ENCODE measurements around the gene ALDH1A2. TPM values are rescaled to one million over a fixed set of nuclear protein-coding genes. Genes with fewer than 3 reads are reported as not detected.

The ALDH1A2 gene
- polyA plus RNA-seq, 4 donors: 0.45 to 2.5 (median 0.97) TPM; not detected in 1

- Histone ChIP-seq H3K4me3 (ENCODE audit: low read depth in 1 of 3, low read length in 3 of 3) (no peak overlapping the region), H3K36me3 (ENCODE audit: control insufficient read depth in 3 of 3, insufficient read depth in 2 of 3, low read depth in 1 of 3, low read length in 3 of 3) (no peaks in the 10 kb centered on the region), H3K27ac (ENCODE audit: low read depth in 1 of 3, low read length in 2 of 3) (no peak overlapping the region), H3K27me3 (ENCODE audit: control insufficient read depth in 3 of 3, insufficient read depth in 3 of 3, low read length in 3 of 3) (no peaks in the 10 kb centered on the region), H3K9me3 (ENCODE audit: control insufficient read depth in 2 of 2, insufficient read depth in 1 of 2, low read depth in 1 of 2, low read length in 1 of 2) (no peaks in the 10 kb centered on the region), H3K4me1 (ENCODE audit: control insufficient read depth in 3 of 3, insufficient read depth in 2 of 3, low read depth in 1 of 3, low read length in 2 of 3) (peaks cover 0 to 6% (median 0%) of the 10 kb centered on the region in 3 donors)
- FAIRE-seq (no peak), DNase-seq (no peak)
- WGBS, 3 donors: 90 to 94% (median 90%) methylated on average over 6 of the region's 6 CpGs
These were observed 138.3 kb downstream of the ALDH1A2 start for GRCh38 chr15:57927091-57927631.

GRCh38 chr15:57925650-57926049, 139.9 kb downstream of the ALDH1A2 start:
- no peak for DNase-seq
- Histone ChIP-seq H3K27ac (ENCODE audit: low read depth in 1 of 3, low read length in 2 of 3) (no peak overlapping the region), H3K4me1 (ENCODE audit: control insufficient read depth in 3 of 3, insufficient read depth in 2 of 3, low read depth in 1 of 3, low read length in 2 of 3) (peaks cover 0 to 9% (median 0%) of the 10 kb centered on the region in 3 donors), H3K36me3 (ENCODE audit: control insufficient read depth in 3 of 3, insufficient read depth in 2 of 3, low read depth in 1 of 3, low read length in 3 of 3) (no peaks in the 10 kb centered on the region), H3K9me3 (ENCODE audit: control insufficient read depth in 2 of 2, insufficient read depth in 1 of 2, low read depth in 1 of 2, low read length in 1 of 2) (no peaks in the 10 kb centered on the region), H3K27me3 (ENCODE audit: control insufficient read depth in 3 of 3, insufficient read depth in 3 of 3, low read length in 3 of 3) (no peaks in the 10 kb centered on the region), H3K4me3 (ENCODE audit: low read depth in 1 of 3, low read length in 3 of 3) (no peak overlapping the region)
- no peak for FAIRE-seq
- 87 to 92% (median 88%) methylated on average over 3 of the region's 3 CpGs for WGBS, 3 donors

GRCh38 chr15:57924598-57924997, 140.9 kb downstream of the ALDH1A2 start:
- FAIRE-seq: no peak
- no peaks in the 10 kb centered on the region for H3K27me3 ChIP-seq (ENCODE audit: control insufficient read depth in 3 of 3, insufficient read depth in 3 of 3, low read length in 3 of 3)
- WGBS, 3 donors: 81 to 89% (median 83%) methylated on average over 3 of the region's 3 CpGs
- no peak for DNase-seq
- H3K4me1 ChIP-seq (ENCODE audit: control insufficient read depth in 3 of 3, insufficient read depth in 2 of 3, low read depth in 1 of 3, low read length in 2 of 3): peaks cover 0 to 9% (median 0%) of the 10 kb centered on the region in 3 donors
- H3K27ac ChIP-seq (ENCODE audit: low read depth in 1 of 3, low read length in 2 of 3): no peak overlapping the region
- no peaks in the 10 kb centered on the region for H3K9me3 ChIP-seq (ENCODE audit: control insufficient read depth in 2 of 2, insufficient read depth in 1 of 2, low read depth in 1 of 2, low read length in 1 of 2)
- no peaks in the 10 kb centered on the region for H3K36me3 ChIP-seq (ENCODE audit: control insufficient read depth in 3 of 3, insufficient read depth in 2 of 3, low read depth in 1 of 3, low read length in 3 of 3)
- no peak overlapping the region for H3K4me3 ChIP-seq (ENCODE audit: low read depth in 1 of 3, low read length in 3 of 3)

DNA sequence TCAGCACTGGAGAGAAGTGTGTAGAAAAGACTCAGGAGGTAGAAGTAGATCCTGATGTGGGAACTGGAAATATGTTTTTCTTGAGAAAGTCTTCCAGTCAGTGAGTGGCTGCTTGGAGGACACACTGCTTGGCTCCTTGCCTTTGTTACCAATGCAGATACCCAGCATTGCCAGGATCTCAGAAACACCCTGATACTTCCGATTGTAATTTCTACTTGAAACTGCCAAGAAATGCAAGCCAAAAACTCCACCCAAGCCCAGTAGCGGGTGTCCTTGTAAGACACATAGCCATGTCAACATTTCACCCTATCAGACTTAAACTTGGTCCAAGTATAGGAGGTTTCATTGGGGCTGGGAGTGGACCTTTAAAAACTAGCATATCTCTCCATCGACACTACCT, 141.8 kb downstream of the ALDH1A2 start:
- DNase-seq (no peak), FAIRE-seq (no peak)
- Histone ChIP-seq H3K36me3 (ENCODE audit: control insufficient read depth in 3 of 3, insufficient read depth in 2 of 3, low read depth in 1 of 3, low read length in 3 of 3) (no peaks in the 10 kb centered on the region), H3K27ac (ENCODE audit: low read depth in 1 of 3, low read length in 2 of 3) (no peak overlapping the region), H3K27me3 (ENCODE audit: control insufficient read depth in 3 of 3, insufficient read depth in 3 of 3, low read length in 3 of 3) (no peaks in the 10 kb centered on the region), H3K4me1 (ENCODE audit: control insufficient read depth in 3 of 3, insufficient read depth in 2 of 3, low read depth in 1 of 3, low read length in 2 of 3) (peaks cover 0 to 9% (median 0%) of the 10 kb centered on the region in 3 donors), H3K9me3 (ENCODE audit: control insufficient read depth in 2 of 2, insufficient read depth in 1 of 2, low read depth in 1 of 2, low read length in 1 of 2) (no peaks in the 10 kb centered on the region), H3K4me3 (ENCODE audit: low read depth in 1 of 3, low read length in 3 of 3) (no peak overlapping the region)
- WGBS, 3 donors: 29 to 48% (median 30%) methylated on average over 3 of the region's 3 CpGs

- no peaks in the 10 kb centered on the region for H3K36me3 ChIP-seq (ENCODE audit: control insufficient read depth in 3 of 3, insufficient read depth in 2 of 3, low read depth in 1 of 3, low read length in 3 of 3)
- H3K4me3 ChIP-seq (ENCODE audit: low read depth in 1 of 3, low read length in 3 of 3): no peak overlapping the region
- peak in 1 of 2 donors; percentile 7 for DNase-seq
- H3K27ac ChIP-seq (ENCODE audit: low read depth in 1 of 3, low read length in 2 of 3): no peak overlapping the region
- no peaks in the 10 kb centered on the region for H3K9me3 ChIP-seq (ENCODE audit: control insufficient read depth in 2 of 2, insufficient read depth in 1 of 2, low read depth in 1 of 2, low read length in 1 of 2)
- 2 to 24% (median 4%) methylated on average over 1 of the region's 1 CpG for WGBS, 3 donors
- FAIRE-seq: no peak
- H3K27me3 ChIP-seq (ENCODE audit: control insufficient read depth in 3 of 3, insufficient read depth in 3 of 3, low read length in 3 of 3): no peaks in the 10 kb centered on the region
- peaks cover 0 to 9% (median 0%) of the 10 kb centered on the region in 3 donors for H3K4me1 ChIP-seq (ENCODE audit: control insufficient read depth in 3 of 3, insufficient read depth in 2 of 3, low read depth in 1 of 3, low read length in 2 of 3)
These were observed 142.2 kb downstream of the ALDH1A2 start for GRCh38 chr15:57923306-57923705.

GRCh38 chr15:57922776-57923175, 142.7 kb downstream of the ALDH1A2 start:
- FAIRE-seq (no peak), DNase-seq (peak in 1 of 2 donors; percentile 7)
- Histone ChIP-seq H3K4me1 (ENCODE audit: control insufficient read depth in 3 of 3, insufficient read depth in 2 of 3, low read depth in 1 of 3, low read length in 2 of 3) (peaks cover 0 to 9% (median 0%) of the 10 kb centered on the region in 3 donors), H3K9me3 (ENCODE audit: control insufficient read depth in 2 of 2, insufficient read depth in 1 of 2, low read depth in 1 of 2, low read length in 1 of 2) (no peaks in the 10 kb centered on the region), H3K27ac (ENCODE audit: low read depth in 1 of 3, low read length in 2 of 3) (no peak overlapping the region), H3K4me3 (ENCODE audit: low read depth in 1 of 3, low read length in 3 of 3) (peak overlapping the region in 1 of 3 donors; percentile 16), H3K27me3 (ENCODE audit: control insufficient read depth in 3 of 3, insufficient read depth in 3 of 3, low read length in 3 of 3) (no peaks in the 10 kb centered on the region), H3K36me3 (ENCODE audit: control insufficient read depth in 3 of 3, insufficient read depth in 2 of 3, low read depth in 1 of 3, low read length in 3 of 3) (no peaks in the 10 kb centered on the region)
- 50 to 55% (median 54%) methylated on average over 5 of the region's 5 CpGs for WGBS, 3 donors

DNA sequence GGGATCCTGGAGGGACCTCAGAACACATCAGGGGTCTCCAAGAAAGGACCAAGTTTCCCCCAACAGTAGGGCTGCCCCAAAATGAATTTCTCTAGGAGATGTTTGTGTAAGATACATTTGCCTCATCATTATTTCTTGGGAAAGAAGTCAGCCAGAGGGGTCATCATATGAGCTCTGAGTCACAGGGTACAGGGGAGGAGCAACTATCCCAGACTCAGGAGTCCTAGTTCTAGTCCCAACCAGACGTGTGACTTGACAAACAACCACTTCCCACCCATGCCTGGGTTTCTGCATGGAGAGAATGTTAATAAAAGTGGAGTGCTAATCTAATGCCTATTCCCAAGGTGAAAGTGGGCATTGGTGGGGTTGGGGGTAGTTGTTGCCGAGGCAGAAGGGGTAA, 144.1 kb downstream of the ALDH1A2 start:
- peaks cover 0 to 9% (median 0%) of the 10 kb centered on the region in 3 donors for H3K4me1 ChIP-seq (ENCODE audit: control insufficient read depth in 3 of 3, insufficient read depth in 2 of 3, low read depth in 1 of 3, low read length in 2 of 3)
- FAIRE-seq (no peak), DNase-seq (no peak)
- H3K4me3 ChIP-seq (ENCODE audit: low read depth in 1 of 3, low read length in 3 of 3): no peak overlapping the region
- no peaks in the 10 kb centered on the region for H3K9me3 ChIP-seq (ENCODE audit: control insufficient read depth in 2 of 2, insufficient read depth in 1 of 2, low read depth in 1 of 2, low read length in 1 of 2)
- WGBS, 3 donors: 64 to 85% (median 72%) methylated on average over 2 of the region's 2 CpGs
- no peaks in the 10 kb centered on the region for H3K36me3 ChIP-seq (ENCODE audit: control insufficient read depth in 3 of 3, insufficient read depth in 2 of 3, low read depth in 1 of 3, low read length in 3 of 3)
- no peak overlapping the region for H3K27ac ChIP-seq (ENCODE audit: low read depth in 1 of 3, low read length in 2 of 3)
- no peaks in the 10 kb centered on the region for H3K27me3 ChIP-seq (ENCODE audit: control insufficient read depth in 3 of 3, insufficient read depth in 3 of 3, low read length in 3 of 3)

- WGBS, 3 donors: 71 to 74% (median 73%) methylated on average over 5 of the region's 5 CpGs
- peaks cover 0 to 9% (median 0%) of the 10 kb centered on the region in 3 donors for H3K4me1 ChIP-seq (ENCODE audit: control insufficient read depth in 3 of 3, insufficient read depth in 2 of 3, low read depth in 1 of 3, low read length in 2 of 3)
- no peak overlapping the region for H3K4me3 ChIP-seq (ENCODE audit: low read depth in 1 of 3, low read length in 3 of 3)
- DNase-seq (no peak), FAIRE-seq (no peak)
- no peaks in the 10 kb centered on the region for H3K36me3 ChIP-seq (ENCODE audit: control insufficient read depth in 3 of 3, insufficient read depth in 2 of 3, low read depth in 1 of 3, low read length in 3 of 3)
- H3K9me3 ChIP-seq (ENCODE audit: control insufficient read depth in 2 of 2, insufficient read depth in 1 of 2, low read depth in 1 of 2, low read length in 1 of 2): no peaks in the 10 kb centered on the region
- H3K27me3 ChIP-seq (ENCODE audit: control insufficient read depth in 3 of 3, insufficient read depth in 3 of 3, low read length in 3 of 3): peaks cover 0 to 2% (median 0%) of the 10 kb centered on the region in 3 donors
- no peak overlapping the region for H3K27ac ChIP-seq (ENCODE audit: low read depth in 1 of 3, low read length in 2 of 3)
These were observed 144.6 kb downstream of the ALDH1A2 start for GRCh38 chr15:57920911-57921310.

DNA sequence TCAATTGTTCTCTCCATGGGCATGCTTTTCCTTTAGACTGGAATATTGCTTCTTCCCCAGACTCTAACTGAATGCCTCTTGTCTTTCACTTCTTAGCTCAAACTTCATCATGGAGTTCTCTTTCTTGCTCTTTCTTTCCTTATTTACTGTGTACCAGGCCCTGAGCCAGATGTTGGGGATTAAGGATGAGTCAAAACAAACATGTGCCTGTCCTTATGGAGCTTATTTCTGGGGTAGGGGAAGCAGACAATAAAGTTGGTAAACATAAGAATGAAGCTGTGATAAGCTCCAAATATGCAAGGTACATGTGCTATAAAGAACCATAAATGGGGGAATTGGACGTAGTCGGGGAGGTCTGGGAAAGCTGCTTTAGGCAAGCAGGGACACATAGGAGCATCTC, 145.8 kb downstream of the ALDH1A2 start:
- no peak overlapping the region for H3K27ac ChIP-seq (ENCODE audit: low read depth in 1 of 3, low read length in 2 of 3)
- peak in 1 of 2 donors; percentile 2 for DNase-seq
- FAIRE-seq: no peak
- WGBS, 3 donors: 39 to 74% (median 53%) methylated on average over 2 of the region's 2 CpGs
- H3K27me3 ChIP-seq (ENCODE audit: control insufficient read depth in 3 of 3, insufficient read depth in 3 of 3, low read length in 3 of 3): peaks cover 0 to 3% (median 0%) of the 10 kb centered on the region in 3 donors
- H3K4me3 ChIP-seq (ENCODE audit: low read depth in 1 of 3, low read length in 3 of 3): no peak overlapping the region
- H3K36me3 ChIP-seq (ENCODE audit: control insufficient read depth in 3 of 3, insufficient read depth in 2 of 3, low read depth in 1 of 3, low read length in 3 of 3): no peaks in the 10 kb centered on the region
- no peaks in the 10 kb centered on the region for H3K9me3 ChIP-seq (ENCODE audit: control insufficient read depth in 2 of 2, insufficient read depth in 1 of 2, low read depth in 1 of 2, low read length in 1 of 2)
- H3K4me1 ChIP-seq (ENCODE audit: control insufficient read depth in 3 of 3, insufficient read depth in 2 of 3, low read depth in 1 of 3, low read length in 2 of 3): peaks cover 0 to 9% (median 0%) of the 10 kb centered on the region in 3 donors
